ENCODE measurements around the gene CELF6. TPM values are rescaled to one million over a fixed set of nuclear protein-coding genes. Genes with fewer than 3 reads are reported as not detected.

CELF6 gene
- total RNA-seq, 1 donor from 2014 or later = 0.21 TPM

GRCh38 chr15:72271221-72271620 lies 48.7 kb downstream of the CELF6 start:
- no peak for TF ChIP-seq CTCF (IDR thresholded peaks at IDR 0.05; ENCODE audit: unreplicated experiment)
- Mint-ChIP-seq H3K36me3 (ENCODE audit: low read depth, unreplicated experiment) (peaks cover 5% of the 10 kb centered on the region), H3K27ac (ENCODE audit: unreplicated experiment) (no peak overlapping the region), H3K4me1 (ENCODE audit: unreplicated experiment) (peaks cover 24% of the 10 kb centered on the region), H3K27me3 (ENCODE audit: unreplicated experiment) (peaks cover 2% of the 10 kb centered on the region), H3K4me3 (ENCODE audit: unreplicated experiment) (peak overlapping the region; percentile 94), H3K9me3 (ENCODE audit: unreplicated experiment) (no peaks in the 10 kb centered on the region)
- no peak for DNase-seq (ENCODE audit: low spot score)

- Mint-ChIP-seq H3K4me1 (ENCODE audit: unreplicated experiment) (peaks cover 24% of the 10 kb centered on the region), H3K9me3 (ENCODE audit: unreplicated experiment) (no peaks in the 10 kb centered on the region), H3K27me3 (ENCODE audit: unreplicated experiment) (peaks cover 2% of the 10 kb centered on the region), H3K27ac (ENCODE audit: unreplicated experiment) (no peak overlapping the region), H3K4me3 (ENCODE audit: unreplicated experiment) (no peak overlapping the region), H3K36me3 (ENCODE audit: low read depth, unreplicated experiment) (peaks cover 13% of the 10 kb centered on the region)
- no peak for DNase-seq (ENCODE audit: low spot score)
- TF ChIP-seq CTCF (IDR thresholded peaks at IDR 0.05; ENCODE audit: unreplicated experiment) = no peak
Observed at GRCh38 chr15:72269739-72270138, 50.2 kb downstream of the CELF6 start.

- no peak for TF ChIP-seq CTCF (IDR thresholded peaks at IDR 0.05; ENCODE audit: unreplicated experiment)
- H3K9me3 Mint-ChIP-seq (ENCODE audit: unreplicated experiment) = no peaks in the 10 kb centered on the region
- no peak for DNase-seq (ENCODE audit: low spot score)
- H3K27ac Mint-ChIP-seq (ENCODE audit: unreplicated experiment) = no peak overlapping the region
- no peaks in the 10 kb centered on the region for H3K4me1 Mint-ChIP-seq (ENCODE audit: unreplicated experiment)
- H3K27me3 Mint-ChIP-seq (ENCODE audit: unreplicated experiment) = no peaks in the 10 kb centered on the region
- no peak overlapping the region for H3K4me3 Mint-ChIP-seq (ENCODE audit: unreplicated experiment)
- H3K36me3 Mint-ChIP-seq (ENCODE audit: low read depth, unreplicated experiment) = peaks cover 48% of the 10 kb centered on the region
Observed at GRCh38 chr15:72265031-72265430, 54.9 kb downstream of the CELF6 start.

GRCh38 chr15:72252663-72253299 lies 67.2 kb downstream of the CELF6 start:
- Mint-ChIP-seq H3K27ac (ENCODE audit: unreplicated experiment) (no peak overlapping the region), H3K27me3 (ENCODE audit: unreplicated experiment) (peaks cover 2% of the 10 kb centered on the region), H3K36me3 (ENCODE audit: low read depth, unreplicated experiment) (peaks cover 66% of the 10 kb centered on the region), H3K9me3 (ENCODE audit: unreplicated experiment) (no peaks in the 10 kb centered on the region), H3K4me3 (ENCODE audit: unreplicated experiment) (no peak overlapping the region), H3K4me1 (ENCODE audit: unreplicated experiment) (no peaks in the 10 kb centered on the region)
- DNase-seq (ENCODE audit: low spot score) = no peak
- TF ChIP-seq CTCF (IDR thresholded peaks at IDR 0.05; ENCODE audit: unreplicated experiment) = no peak

- H3K27me3 Mint-ChIP-seq (ENCODE audit: unreplicated experiment) = peaks cover 4% of the 10 kb centered on the region
- DNase-seq (ENCODE audit: low spot score) = no peak
- peaks cover 61% of the 10 kb centered on the region for H3K36me3 Mint-ChIP-seq (ENCODE audit: low read depth, unreplicated experiment)
- no peak overlapping the region for H3K27ac Mint-ChIP-seq (ENCODE audit: unreplicated experiment)
- no peak for TF ChIP-seq CTCF (IDR thresholded peaks at IDR 0.05; ENCODE audit: unreplicated experiment)
- H3K9me3 Mint-ChIP-seq (ENCODE audit: unreplicated experiment) = no peaks in the 10 kb centered on the region
- H3K4me3 Mint-ChIP-seq (ENCODE audit: unreplicated experiment) = peak overlapping the region; percentile 35
- H3K4me1 Mint-ChIP-seq (ENCODE audit: unreplicated experiment) = no peaks in the 10 kb centered on the region
Observed at GRCh38 chr15:72249142-72249810, 70.7 kb downstream of the CELF6 start.

Measured in endothelial cell (in vitro differentiated cells).